HS-27A (cell line): ENCODE data around the gene DGCR6L.
"Not testable (repeated sequence)": the region's sequence is repeated elsewhere in the genome, so short reads cannot be mapped to it uniquely, and the experiment has no call there.

Experiments
- DNase-seq: peaks from one replicate; pipeline ENCODE4 v3.0.0-alpha.2; 2012; ENCODE audit warnings: low read depth, missing footprints

Gene DGCR6L

DNA sequence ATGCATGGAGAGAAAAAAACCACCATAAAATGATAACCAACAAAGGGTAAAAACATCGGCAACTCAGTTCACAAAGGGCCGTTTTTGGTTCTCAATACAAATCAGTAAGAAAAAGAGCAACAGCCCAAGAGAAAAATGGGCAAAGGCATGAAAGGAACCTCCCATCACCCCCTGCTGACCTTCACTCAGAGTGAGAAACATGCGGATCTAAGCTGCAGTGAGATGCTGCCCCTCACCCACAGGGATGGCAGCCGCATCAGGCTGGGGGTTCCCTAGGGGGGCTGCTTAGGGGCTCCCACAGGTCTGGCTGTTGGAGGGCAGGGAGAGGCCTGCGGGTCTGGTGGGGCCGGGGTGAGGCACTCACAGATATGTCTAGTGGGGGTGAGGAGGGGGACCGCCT lies 44.5 kb downstream of the DGCR6L start:
- not testable (repeated sequence) for DNase-seq

DNA sequence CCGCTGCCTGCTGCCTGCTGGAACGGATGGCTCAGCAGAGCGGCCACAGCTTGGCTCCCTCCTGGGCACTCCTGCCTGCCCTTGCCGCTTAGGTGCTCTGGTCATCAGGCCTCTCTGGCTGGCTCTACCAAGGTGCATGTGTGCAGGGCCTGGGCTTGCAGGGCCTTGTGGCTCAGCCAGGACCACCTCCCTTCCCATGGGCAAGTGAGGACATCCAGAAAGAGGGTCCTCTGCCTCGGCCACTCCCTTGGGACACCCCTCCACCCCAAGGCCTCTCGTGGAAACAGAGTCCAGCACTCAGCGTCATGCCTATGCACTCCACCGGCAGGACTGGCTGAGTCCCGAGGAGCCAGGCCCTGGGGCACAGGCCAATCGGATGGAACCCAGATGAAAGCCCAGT lies 45.5 kb downstream of the DGCR6L start:
- DNase-seq = not testable (repeated sequence)

DNA sequence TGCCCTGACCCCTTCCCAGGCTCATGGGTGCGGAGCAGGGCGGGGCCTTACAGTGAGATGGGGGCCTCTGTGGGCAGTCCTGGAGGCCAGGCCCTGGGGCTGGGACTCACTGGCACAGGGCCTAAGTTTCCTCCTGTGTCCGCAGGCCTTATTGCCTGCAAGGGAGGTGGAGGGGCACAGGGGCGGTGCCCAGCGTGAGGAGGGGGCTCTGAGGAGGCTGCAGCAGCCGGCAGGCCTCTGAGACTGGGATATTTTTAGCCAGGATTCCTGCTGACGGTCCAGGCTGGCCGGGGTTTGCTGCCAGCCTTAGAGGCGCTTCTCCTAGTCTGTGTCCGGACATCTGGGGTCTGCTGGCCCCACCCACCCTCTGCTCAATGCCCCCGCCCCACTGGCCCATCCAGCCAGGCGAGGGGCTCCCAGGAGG lies 46.1 kb downstream of the DGCR6L start:
- no peak for DNase-seq

DNA sequence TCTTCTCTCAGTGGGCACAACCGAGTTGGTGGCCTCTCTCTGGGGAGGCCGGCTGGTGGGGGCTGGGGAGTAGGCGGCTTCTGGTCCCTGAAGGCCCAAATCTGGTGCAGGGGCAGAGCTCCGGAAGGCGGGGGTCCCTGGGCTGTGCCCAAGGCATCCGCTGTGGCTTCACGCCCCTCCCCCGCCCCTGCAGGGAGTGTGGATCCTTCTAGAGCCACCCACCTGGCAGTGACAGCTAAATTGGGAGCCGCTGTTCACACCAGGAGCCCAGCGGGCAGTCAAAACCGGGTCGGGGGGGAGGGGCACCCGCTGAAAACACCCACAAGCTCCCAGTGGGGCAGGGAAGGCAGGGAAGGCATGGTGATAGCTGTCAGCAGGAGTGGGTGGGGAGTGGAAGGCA lies 47.2 kb downstream of the DGCR6L start:
- DNase-seq = no peak

DNA sequence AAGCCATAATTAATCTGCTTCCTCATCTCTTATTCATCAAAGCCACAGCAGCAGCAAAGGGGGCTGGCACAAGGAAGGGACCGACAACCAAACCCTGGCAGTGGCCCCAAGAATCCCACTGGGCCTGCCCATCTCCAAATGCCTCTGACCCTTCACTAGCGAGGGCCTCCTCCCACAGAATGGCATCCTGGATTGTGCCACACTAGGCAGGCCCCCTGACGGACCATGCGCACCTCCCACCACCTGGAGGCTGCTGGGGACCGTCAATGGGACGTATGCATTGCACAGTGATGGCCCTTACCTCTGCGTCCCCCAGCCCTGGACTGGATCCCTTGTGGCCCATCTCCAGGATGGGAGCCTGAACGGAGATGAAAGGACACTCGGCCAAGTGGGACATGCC lies 47.7 kb downstream of the DGCR6L start:
- DNase-seq = no peak

DNA sequence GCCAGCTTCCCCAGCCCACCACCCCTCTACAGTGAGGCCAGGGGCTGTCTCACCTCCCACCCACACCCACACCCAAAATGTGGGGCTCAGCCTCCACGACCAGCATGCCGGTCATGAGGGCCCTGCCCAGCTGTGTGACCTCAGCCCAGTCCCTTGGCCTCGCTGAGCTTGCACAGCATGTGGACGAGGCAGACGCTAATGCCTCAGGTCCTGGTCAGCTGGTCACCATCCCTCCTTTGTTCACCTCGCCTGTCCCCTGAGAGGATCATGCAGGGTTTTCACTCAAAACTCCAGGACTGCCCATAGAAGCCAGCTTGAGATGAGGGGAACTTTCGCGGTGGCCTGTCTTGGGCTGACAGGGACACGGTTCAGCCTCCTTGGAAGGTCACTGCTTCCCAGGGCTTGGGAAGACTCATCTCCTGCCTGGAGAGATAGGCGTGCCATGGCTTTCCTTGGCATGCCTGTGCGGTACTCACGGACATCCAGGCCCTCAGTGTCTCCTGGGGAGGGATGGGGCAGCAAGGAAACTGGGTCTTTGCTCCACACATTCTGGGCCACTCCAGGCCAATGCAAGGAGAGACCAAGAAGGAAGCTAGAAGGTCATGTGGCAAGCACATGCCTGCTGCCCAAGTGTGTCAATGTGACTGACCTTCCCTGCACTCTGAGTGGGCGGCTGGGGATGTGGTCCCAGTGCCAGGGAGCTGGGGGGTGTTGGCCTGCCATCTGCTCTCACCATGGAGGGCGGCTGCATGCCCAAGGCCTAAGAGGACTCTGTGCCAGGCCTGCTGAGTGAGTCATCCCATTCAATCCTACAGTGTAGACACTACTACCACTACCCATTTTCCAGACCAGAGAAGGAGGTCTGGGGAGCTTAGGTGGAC lies 48.5 kb downstream of the DGCR6L start:
- no peak for DNase-seq

DNA sequence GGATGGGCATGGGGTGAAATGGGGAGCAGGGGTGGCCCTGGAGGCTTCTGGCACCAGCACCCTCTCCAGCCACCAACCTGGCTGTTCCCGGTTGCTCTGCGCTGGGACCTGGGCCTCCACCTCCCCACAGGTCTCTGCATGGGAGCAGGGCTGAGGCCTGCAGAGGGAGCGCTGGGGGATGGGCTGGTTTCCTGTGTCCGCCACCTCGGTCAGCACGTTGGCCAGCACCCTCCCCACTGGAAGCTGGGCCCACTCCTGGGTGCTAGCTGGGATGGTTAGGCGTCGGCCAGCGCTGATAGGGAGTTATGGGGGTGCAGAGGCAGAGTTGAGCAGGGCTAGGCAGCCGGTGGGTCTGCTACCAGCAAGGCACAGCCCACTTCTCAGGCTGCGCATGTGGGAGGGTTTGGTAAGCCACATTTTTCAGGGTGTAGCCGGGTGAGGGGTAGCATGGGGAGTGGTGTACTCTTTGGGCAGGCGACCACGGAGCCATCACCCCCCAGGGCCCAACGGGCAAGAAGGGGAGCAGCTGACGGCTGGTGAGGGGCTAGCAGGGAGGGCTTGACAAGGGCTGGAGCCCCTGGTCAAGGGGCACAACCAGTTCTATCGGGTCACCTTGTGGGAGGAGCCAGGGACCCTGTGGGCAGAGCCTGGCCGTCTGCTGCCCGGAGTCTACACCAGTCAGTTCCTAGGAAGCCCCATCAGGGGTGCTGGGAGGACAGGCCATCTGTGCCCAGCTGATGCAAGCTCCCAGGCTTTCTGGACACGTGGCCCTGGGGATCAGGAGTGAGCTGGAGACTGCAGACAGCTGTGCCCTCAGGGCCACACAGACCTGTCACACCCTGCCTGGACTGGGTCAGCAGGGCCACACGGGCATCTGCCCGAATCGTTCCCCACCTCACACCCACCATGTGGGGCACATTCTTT lies 49.4 kb downstream of the DGCR6L start:
- DNase-seq = not testable (repeated sequence)

DNA sequence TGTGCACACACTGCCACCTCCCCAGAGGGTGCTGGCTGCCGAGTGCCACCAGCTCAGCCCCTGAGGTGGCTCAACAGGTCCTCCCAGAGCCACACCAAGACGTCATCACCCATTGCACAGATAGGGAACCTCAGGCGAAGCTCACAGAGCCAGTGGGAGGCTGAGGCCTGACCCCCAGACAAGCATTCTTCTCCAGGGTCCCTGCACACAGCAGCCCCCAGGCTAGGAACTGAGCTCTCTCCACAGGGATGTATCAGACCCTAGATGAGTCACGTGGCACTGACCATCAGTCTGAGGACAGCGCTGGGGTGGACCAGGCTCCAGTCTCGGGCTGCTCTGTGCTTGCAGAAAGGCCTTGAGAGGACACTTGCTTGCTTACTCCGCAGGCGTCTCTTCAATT lies 50.2 kb downstream of the DGCR6L start:
- DNase-seq = not testable (repeated sequence)

DNA sequence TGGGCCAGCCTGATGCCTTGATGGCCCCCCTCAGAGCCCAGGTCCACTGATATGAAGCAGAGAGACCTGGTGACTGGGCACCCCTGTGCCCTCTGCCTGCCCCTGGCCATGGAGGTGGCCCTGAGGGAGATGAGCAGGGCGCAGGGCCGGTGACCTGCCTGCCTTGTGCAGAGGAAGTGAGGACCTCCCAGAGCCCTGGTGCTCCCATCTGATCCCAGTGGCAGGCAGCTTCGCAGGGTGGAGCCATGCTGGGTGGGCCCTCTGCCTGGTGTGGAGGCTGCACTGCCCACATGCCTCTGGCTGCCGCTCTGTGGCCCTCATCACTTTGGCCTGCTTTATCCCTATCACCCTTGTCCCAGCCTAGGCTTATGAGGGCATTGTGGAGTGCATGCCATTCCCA lies 50.7 kb downstream of the DGCR6L start:
- DNase-seq = not testable (repeated sequence)

DNA sequence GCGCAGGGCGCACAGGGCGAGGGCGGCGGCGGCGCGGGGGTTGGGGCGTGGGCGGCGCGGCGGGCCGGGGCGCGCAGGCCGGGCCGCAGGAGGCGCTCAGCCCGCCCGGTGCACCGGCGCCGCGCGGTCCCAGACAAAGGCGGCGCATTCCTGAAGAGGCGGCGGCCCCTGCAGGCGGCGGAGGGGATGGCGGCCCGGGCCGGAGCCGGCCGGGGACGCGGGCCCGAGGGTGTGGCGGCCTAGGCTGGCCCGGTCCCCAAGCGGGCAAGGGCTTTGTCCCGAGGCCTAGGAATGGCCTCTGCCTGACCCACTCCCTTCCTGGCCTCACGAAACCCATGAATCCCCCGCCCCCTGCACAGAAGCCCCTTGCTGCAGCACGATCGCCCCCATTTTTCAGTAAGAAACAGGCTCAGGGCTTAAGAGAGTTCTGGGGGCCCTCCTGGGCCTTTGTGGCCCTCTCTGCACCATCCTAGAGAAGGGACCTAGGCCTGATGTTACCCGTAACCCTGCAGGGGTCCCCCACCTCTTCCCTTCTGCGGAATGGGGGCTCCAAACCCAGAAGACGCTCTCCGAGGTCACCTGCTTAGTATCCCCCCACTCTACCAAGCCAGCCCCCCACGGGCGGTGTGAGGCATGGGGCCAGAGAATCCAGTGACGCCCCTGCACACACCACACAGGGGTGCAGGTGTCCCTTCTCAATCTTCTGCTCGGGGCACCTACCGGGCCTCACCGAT lies 51.4 kb downstream of the DGCR6L start, which contains the start of gene RTN4R:
TSS of gene RTN4R (minus strand) at position 40 of the 734 bp plus-strand sequence. CDS start 226 bp downstream, outside the sequence.
- no peak for DNase-seq

DNA sequence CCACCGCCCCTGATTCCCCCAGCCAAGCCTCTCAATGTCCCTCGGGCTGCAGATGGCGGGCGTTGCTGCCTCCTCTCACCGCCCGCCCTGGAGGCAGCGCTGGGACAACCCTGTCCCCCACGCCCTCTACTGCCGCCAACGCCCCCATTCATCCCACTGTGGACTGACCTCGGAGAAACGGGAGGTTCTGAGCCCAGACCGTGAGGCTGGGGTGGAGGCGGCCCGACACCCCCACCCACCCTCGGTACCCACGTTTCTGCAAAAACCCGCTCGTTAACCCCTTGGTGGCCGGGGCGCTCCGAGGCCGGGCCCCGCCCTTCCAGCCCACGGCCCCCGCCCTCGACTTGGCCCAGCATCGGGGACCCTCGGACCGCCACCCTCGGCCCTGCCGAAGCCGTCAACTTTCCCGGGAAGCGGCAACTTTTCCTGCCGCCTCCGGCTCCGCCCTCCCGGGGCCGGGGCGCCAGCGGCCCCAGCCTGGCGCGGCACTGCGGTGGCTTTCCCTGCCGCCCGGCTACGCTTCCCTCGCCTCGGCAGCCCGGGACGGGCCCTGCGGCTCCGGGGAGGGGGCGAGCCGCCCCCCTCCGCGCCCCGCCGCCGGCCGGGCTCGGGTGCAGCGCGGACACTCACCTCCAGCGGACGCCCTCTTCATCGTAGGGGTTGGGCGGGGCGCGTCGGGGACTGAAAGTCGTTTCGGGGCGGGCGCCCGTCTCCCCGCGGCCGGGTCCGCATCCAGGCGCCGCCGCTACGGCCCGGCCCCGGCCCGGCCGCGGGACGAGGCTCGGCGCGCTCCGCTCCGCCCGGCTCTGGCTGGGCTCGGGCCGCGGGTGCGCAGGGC lies 52.2 kb downstream of the DGCR6L start:
- DNase-seq = no peak

DNA sequence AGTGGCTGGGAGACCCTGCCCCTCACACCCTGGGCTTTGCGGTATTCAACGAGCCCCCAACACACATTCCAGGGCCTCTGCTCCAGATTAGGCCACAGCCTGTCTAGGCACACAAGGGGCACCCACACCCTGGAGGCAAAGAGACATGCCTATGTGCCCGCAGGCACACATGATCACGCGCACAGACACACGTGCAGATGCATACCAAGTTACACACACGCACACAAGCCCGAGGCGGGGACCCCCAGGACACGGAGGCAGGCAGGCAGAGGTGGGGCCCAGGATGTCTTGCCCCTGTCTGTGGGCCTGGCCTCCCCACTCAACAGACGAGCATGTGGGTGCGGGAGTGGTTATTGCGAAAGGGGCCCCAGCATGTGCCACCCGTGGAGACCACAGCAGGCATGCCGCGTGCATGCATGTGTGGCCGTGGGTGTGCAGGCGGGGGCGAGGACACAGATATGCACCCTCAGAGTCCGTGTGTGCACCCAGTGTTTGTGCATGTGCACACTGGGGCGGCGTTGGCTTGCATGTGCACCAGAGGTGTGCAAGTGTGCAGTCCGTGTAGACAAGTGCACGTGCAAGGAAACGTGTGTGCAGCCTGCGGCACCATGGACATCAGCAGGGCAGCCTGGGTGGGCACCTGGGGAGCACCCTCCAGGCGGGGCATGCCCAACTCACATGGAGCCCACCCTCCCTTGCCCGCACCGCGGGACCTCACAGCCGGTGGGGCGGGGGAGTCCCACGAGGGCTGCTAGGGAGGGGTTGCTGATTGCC lies 53.0 kb downstream of the DGCR6L start:
- not testable (repeated sequence) for DNase-seq

DNA sequence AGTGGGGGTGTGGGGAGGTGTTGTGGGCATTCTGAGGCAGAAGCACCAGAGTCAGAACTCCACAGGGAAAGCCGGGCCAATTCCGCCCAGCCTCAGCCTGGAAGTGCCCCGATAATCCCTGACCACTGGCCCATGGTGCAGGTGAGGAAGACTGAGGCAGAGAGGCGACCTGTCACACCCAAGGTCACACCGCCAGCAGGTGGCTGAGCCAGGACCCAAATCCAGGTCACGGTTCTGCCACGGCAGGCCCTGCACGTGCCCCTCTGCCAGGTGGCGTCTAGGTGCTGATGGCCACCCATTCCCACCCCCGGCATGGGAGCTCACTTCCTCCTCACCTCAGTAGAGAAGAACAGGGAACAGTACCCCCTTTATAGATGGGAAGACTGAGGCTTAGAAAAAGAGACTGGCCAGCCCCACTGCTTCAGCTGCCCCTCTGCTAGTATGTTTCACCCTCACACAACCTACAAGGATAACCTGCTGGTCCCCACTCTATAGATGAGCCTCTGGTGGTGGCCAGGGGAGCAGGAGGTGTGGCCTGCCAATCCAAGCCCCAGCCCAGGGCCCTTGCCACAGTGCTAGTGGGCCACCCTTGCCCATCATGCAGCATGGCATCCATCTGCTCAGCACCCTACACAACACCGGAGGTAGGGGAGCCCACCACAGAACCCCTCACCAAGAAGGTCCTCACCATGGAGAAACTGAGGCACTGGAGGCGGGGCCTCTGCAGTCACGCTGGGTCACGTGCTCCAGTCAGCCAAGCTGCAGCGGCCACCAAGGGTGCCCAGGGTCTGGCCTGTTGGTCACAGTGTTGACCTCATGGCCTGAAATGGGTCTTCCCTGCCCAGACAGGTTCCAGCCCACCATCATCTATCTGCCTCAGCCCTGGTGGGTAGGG lies 53.8 kb downstream of the DGCR6L start:
- DNase-seq = not testable (repeated sequence)

DNA sequence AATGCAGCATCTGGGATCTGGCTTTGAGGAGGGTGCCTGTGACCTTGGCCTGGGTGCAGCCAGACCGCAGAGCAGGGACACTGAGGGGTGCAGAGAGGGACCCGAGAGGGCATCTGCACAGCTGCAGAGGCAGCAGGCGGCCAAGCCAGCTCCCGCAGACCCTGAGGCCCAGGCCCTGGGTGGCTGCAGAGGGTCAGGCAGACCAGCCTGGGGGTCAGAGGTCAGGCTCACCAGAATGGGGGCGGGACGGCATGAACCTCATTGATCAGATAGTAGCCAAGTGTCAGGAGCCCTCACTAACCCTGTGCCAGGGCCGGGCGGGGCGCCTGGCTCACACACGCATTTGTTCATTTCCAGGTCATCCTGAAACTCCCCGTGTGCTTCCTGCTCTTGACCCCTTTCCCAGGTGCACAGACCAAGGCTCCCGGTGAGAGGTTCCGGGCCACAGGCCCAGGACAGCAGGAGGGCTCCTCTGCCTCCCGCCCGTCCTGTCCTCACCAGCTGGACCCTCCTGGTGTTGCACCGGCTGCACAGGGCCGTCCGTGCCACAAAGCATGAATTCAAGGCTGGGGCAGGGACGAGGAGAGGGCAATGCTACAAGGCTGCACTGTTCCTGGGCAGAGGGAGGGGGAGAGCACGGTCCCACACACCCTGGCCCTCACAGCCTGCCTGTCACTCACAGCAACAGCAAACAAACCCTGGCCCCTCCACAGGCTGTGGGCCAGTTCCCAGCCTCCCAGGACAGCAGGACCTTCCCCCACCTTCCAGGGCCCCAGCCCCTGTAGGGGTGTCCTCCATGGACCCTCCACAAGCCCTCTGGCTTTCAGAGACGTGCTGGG lies 55.0 kb downstream of the DGCR6L start:
- DNase-seq = no peak
